GM19238 (cell line): ENCODE results near the gene KCNH1.

Source experiments
- DNase-seq: peaks from one replicate; pipeline ENCODE4 v3.0.0; 2011; ENCODE audit warnings: low spot score; ENCODE audit not compliant: insufficient read length

The KCNH1 gene

DNA sequence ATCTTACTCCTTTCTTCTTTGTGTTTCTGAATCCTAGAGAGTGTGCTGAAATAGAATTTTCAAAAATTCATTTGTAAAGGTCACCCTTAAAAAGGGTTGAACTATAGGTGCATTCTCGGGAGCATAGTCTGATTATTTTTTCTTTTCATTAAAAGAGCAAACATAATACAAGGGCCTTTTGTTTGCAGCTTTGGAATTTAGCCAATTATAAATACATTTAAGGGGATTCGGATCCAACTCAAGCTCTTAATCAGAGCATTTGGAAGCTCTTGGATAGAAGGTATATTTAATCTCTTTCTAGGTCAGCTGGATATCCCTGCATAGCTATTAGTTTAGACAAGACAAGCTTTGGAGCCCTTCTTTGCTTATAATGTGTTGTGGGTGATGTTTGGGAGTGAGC is 483.5 kb downstream of the KCNH1 start:
- DNase-seq, result no peak

DNA sequence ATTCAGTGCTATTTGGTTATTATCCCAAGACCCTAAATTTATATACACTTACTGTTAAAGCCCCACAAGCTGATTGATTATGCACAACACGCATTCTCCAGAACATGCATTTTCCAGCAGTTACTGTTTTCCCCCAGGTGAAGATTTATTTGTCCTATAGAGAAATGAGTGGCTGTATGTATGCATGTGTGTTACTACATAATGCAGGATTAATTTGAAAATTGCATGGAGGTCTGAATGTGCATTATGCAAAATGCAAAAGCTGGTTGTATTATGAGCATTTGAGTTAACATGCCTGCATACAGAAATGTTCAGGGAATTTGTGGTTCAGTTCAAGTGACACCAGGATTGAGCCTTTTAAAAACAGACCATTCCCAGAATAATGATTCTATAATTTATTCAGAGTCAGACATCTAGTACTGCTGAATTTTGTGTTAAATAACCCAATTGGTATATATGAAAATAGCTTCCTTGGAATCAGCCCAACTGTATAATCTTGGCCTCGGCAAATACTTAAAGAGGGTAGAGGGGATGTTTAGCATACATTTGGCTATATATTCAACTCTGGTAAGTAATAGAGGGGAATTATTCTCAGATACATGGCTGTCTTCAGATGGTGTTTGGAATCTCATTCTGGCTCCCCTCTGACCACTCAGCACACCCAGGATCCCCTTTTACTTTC is 485.2 kb downstream of the KCNH1 start:
- no peak for DNase-seq

DNA sequence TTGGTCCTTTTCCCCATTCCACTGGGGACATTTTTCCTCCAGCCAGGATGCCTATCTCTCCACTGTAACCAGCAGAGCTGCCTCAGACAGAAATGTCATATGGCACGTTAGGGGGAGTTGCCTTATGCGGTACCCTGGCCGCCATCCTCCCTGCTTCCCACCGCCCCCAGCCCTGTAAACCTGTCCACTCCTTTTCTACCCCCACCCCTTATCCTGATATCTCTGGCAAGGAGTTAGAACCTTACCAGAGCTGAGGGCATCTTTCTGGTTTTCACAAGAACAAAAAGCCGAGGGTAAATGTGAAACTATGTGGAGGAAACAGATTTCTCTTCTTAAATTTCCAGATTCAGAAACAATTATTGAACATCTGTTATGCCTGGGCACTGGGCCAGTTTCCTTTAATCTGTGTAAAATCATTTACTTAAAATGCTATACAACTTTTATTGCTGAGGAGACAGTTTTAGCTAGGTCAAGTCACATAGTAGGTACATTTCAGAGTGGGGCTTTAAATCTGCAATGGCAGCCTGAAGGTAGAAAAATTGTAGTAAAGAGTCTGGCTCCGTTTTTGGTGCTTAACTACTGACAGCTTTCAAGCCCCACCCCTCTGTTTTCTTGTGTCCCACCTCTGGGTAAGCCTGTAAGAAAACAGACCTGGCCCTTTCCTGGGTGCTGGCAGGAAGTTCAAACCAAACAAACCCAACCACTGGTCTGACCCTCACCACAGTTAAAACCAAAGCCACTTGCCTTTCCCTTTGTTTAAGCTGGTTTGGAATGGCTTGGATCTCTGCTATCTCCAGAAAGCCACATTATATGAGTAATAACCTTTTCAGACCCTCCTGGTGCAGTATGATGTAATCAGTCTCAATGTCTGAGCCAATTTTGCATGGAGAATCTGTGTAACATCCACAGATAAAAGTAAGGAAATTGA is 486.3 kb downstream of the KCNH1 start:
- DNase-seq, result no peak

DNA sequence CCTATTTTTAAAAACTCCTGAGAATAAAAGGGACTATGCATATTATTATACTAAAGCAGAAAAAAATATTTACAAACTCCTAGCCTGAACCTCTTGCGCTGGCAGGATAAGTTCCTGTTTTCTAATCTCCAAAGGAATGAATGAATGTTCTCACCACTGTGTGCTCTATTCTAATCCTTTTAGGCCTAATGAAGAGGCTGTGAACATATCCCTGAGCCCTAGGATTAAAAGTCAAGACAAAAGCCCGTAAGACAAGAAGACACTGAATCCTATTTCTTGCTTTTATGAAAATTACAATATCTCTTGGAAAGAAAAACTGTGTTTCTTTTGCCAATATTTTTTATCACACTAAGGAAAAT is 487.7 kb downstream of the KCNH1 start:
- DNase-seq, result no peak

DNA sequence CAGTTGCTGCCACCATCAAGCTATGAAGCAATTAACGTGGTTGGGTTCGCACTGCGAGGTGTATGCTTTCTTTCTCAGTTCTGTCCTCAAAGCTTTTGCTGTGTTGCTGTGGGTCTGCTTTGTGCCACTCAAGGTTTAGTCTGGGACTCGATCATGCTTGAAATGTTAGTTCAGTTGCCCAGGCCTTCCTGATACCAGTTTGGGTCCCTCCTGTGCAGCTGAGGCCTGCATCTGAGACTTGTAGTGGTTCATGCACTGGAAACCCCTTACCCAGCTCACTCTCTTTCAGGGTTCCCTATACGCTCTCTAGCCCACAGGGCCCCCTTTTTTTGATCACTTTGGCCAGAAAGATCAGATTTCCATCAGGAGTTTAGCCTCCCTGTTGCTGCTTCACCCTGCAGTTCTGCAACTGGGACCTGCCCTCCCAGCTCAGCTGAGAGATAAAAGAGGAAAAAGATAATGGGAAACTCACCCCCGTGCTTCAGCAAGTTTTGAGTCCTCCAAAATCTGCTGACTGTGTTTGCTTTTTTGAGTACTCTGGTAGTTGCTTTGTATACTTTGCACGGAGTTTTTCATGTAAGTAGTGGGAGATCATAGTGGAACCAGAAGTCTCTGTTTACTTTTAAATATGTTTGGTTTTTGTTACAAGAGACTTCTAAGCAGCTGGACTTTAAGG is 488.2 kb downstream of the KCNH1 start:
- DNase-seq, result no peak

DNA sequence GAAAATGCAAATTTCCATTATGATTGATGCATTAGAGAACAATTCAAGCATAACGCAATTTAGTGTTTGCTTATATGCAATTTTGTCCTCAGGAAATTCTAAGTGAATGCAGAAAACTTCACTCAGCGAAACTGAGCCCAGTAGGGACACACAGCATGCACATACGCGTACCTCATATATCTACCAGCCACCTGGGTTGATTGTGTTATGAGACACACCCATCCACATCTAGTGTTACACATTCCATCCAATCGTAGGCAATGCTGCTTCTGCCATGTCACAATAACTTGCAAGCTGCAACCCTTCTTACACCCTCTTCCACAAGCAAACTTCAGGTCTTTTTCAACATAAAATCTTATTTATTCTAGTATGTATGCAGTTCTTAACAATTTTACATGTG is 492.4 kb downstream of the KCNH1 start:
- DNase-seq, result no peak

DNA sequence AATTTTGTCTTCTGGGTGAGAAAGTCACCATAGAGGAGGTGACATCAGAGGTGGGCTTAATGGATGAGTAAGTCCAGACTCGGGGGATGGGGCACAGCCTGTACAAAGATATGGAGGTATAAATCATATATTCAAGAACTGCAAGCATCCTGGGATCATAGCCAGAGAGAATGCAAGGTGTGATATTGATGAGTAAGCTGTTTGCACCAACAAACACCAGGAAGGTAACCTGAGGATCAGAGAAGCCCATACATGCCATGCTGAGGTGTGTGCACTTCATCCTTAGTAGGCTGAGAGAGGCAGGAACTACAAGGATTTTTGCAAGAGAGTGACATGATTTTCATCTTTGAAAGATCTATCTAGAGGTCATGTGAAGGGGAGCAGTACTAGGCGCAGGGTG is 498.8 kb downstream of the KCNH1 start:
- no peak for DNase-seq

DNA sequence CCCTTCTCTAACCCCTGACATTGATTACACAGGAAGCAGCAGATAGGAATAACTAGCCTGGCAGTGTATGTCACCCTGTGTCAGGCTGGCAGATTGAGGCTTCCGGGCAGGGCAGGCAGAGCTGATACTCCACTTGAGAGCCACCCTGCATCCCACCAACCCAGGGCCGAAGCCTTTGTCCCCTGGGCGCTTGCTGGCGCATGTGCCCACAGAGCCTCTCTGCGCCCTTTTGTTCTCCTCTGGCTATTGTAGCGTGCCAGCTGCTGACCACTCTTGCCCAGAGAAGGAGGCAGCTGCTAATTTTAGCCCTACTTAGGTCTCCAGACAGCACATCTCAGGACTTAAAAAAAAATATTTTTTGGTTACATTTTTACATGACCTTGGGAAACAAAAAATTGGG is 500.3 kb downstream of the KCNH1 start:
- DNase-seq, result no peak

DNA sequence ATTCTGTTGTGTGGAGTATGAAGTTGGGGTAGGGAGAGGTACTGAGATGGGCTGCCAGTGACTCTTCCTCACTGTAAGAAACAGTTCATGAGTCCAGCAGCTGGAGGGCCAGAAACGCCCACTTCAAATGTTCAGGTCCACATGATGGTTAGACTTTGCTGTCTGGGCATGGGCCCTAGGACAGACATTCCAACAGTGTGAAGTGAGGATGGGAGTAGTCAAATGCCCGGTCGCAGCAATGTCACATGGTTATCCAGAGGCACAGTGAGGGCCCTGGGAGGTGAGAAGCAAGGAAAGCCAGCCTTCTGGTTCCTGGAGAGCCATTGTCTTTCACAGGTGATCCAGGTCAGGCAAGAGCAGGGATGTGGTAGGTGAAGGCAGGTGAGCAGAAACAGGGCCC is 500.8 kb downstream of the KCNH1 start:
- DNase-seq, result no peak

DNA sequence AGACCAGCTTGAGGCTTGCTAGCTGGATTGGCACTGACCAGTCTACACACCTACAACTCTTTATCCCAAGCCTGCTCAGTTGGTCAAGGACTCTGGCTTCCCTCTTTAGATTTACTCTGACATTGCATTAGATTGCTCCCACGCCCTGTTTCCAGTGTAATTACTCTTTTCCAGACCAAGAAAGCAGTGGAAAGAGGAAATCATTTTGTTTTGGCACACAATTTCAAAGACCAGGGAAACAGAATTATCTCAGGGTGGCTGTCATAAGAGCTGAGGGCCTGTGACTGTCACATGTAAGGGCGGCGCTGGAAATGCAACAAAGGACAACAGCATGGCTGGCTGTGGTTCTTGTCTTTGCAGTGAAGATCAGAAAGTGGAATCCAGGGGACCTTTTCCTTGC is 502.5 kb downstream of the KCNH1 start:
- no peak for DNase-seq

DNA sequence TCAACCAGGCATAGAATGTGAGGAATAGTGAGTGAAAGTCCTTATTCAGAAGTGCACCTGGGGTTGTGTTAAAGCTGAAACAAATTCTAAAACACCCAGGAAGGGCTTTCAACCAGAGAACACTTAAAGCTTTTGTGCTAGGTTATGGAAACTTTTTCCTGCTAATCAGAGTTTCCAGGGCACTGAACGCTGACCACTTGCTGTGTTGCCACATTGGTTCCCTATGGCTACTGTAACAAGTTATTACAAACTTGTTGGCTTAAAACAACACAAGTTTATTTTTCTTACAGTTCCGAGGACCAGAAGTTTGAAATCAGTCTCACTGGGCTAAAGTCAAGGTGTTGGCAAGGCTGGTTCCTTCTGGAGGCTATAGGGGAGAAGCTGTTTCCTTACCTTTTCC is 504.7 kb downstream of the KCNH1 start:
- DNase-seq, result no peak

DNA sequence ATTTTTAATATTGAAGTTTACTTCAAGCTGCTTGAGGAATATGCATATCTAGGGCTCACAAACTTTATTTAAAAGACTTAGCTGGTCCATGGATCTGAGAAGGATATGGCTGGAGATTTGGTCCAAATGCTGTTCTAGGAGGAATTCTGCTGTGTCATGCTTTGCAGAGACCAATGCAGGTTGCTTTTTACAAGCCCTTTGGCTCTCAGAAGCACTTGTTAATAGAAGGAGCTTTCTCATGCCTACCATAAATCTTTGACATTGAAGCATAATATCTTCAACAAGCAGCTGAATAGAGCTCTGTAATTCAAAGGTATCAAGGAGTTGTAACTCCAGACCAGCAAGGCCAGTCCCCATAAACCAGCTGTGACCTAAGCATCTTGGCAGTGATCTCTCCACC is 506.2 kb downstream of the KCNH1 start:
- no peak for DNase-seq
